Activated CD8-positive, alpha-beta T cell treated with anti-CD3 and anti-CD28 coated beads for 36 hours (primary cell): ENCODE results near the gene KDM8. TPM values are rescaled to one million over a fixed set of nuclear protein-coding genes. Genes with fewer than 3 reads are reported as not detected.
A peak's percentile ranks its signal among the peaks of the same experiment; 100 is the strongest.

Experiments used
- ATAC-seq: fragments of 200-7000 bp; cut with Tn5 transposase; one replicate; pipeline ENCODE4 v1.10.0; 2021; ENCODE audit warnings: mild to moderate bottlenecking, moderate library complexity
- CTCF ChIA-PET: fragments of 350-600 bp; sonication (Branson Sonifier 250); formaldehyde crosslinking; loops from one replicate; lab custom pipeline; 2021; ENCODE audit warnings: antibody characterized with exemption; lab: Charles Lee
- POLR2A ChIA-PET: fragments of 350-600 bp; sonication (Branson Sonifier 250); formaldehyde crosslinking; loops from one replicate; lab custom pipeline; 2021; ENCODE audit warnings: antibody characterized with exemption; lab: Charles Lee
- DNase-seq: peaks from one replicate; pipeline ENCODE4 v3.0.0-alpha.2; 2020
- H3K27ac Mint-ChIP-seq: one replicate; pipeline ENCODE4 v1.8.0; 2021; ENCODE audit warnings: mild to moderate bottlenecking, mixed read lengths
- H3K27me3 Mint-ChIP-seq: one replicate; pipeline ENCODE4 v1.8.0; 2021; ENCODE audit warnings: mixed read lengths
- H3K36me3 Mint-ChIP-seq: one replicate; pipeline ENCODE4 v1.8.0; 2021; ENCODE audit warnings: low read depth, mixed read lengths
- H3K4me1 Mint-ChIP-seq: one replicate; pipeline ENCODE4 v1.8.0; 2021; ENCODE audit warnings: low read depth, mixed read lengths
- H3K4me3 Mint-ChIP-seq: one replicate; pipeline ENCODE4 v1.8.0; 2021; ENCODE audit warnings: mild to moderate bottlenecking, moderate library complexity, mixed read lengths
- H3K9me3 Mint-ChIP-seq: one replicate; pipeline ENCODE4 v1.8.0; 2021; ENCODE audit warnings: mixed read lengths
- CTCF ChIP-seq: fragments of 200-600 bp; IDR thresholded peaks from one replicate; pipeline ENCODE4 v1.8.0; 2022; ENCODE audit warnings: antibody characterized with exemption, mild to moderate bottlenecking
- intact Hi-C: fragments of 100-400 bp; cut with micrococcal nuclease; formaldehyde crosslinking; loops from one replicate; pipeline ENCODE4 v1.10.0; 2022
- total RNA-seq, 2 experiments: library from RNA; stranded (reverse); gene quantifications; one replicate each; pipeline ENCODE4 v1.2.3, GENCODE V29; 2021

Gene KDM8
- total RNA-seq, 2 experiments from 2014 or later, result 10.9 to 12.7 TPM

GRCh38 chr16:27231692-27232060, 28.4 kb downstream of the KDM8 start:
- intact Hi-C loops, result loop anchor here (2.0 kb wide), 1 partner anchor 223 kb away; no protein-coding TSS in a partner anchor
- POLR2A ChIA-PET, result interaction anchor here (0.6 to 9.4 kb wide), 10 partner anchors 11 to 218 kb away, joined by 3 to 134 read pairs (median 4); partner anchors contain the start of genes KDM8 and NSMCE1
- peak overlapping the region; percentile 98 for H3K27ac Mint-ChIP-seq
- H3K36me3 Mint-ChIP-seq, result peaks cover 61% of the 10 kb centered on the region
- CTCF ChIA-PET, result interaction anchor here (0.8 to 13.1 kb wide), 11 partner anchors 19 to 228 kb away, joined by 3 to 203 read pairs (median 5); partner anchors contain the start of gene NSMCE1
- no peak for DNase-seq
- peak overlapping the region; percentile 72 for H3K4me3 Mint-ChIP-seq
- H3K9me3 Mint-ChIP-seq, result no peaks in the 10 kb centered on the region
- ATAC-seq, result no peak
- no peaks in the 10 kb centered on the region for H3K27me3 Mint-ChIP-seq
- H3K4me1 Mint-ChIP-seq, result peaks cover 78% of the 10 kb centered on the region
- no peak for TF ChIP-seq CTCF

GRCh38 chr16:27232061-27232900, 29.0 kb downstream of the KDM8 start:
- no peak for TF ChIP-seq CTCF
- ATAC-seq (peak; percentile 7), DNase-seq (peak; percentile 76)
- intact Hi-C loops, result no loop called here
- no peaks in the 10 kb centered on the region for H3K27me3 Mint-ChIP-seq
- POLR2A ChIA-PET, result interaction anchor here (0.6 to 9.4 kb wide), 11 partner anchors 10 to 218 kb away, joined by 3 to 134 read pairs (median 4); partner anchors contain the start of genes KDM8 and NSMCE1
- no peaks in the 10 kb centered on the region for H3K9me3 Mint-ChIP-seq
- H3K36me3 Mint-ChIP-seq, result peaks cover 56% of the 10 kb centered on the region
- peaks cover 78% of the 10 kb centered on the region for H3K4me1 Mint-ChIP-seq
- CTCF ChIA-PET, result interaction anchor here (0.8 to 13.1 kb wide), 9 partner anchors 21 to 228 kb away, joined by 3 to 203 read pairs (median 22); partner anchors contain the start of gene NSMCE1
- H3K27ac Mint-ChIP-seq, result peak overlapping the region; percentile 98
- peak overlapping the region; percentile 72 for H3K4me3 Mint-ChIP-seq

GRCh38 chr16:27232901-27233625, 29.7 kb downstream of the KDM8 start:
- ChIA-PET CTCF (interaction anchor here (0.7 to 13.1 kb wide), 13 partner anchors 17 to 171 kb away, joined by 3 to 203 read pairs (median 22); partner anchors contain the start of genes KDM8 and NSMCE1), POLR2A (interaction anchor here (0.6 to 10.0 kb wide), 10 partner anchors 11 to 217 kb away, joined by 3 to 257 read pairs (median 18); partner anchors contain the start of gene NSMCE1)
- ATAC-seq (no peak), DNase-seq (no peak)
- TF ChIP-seq CTCF, result peak; percentile 25
- Mint-ChIP-seq H3K27ac (peak overlapping the region; percentile 98), H3K4me3 (peak overlapping the region; percentile 72), H3K27me3 (no peaks in the 10 kb centered on the region), H3K36me3 (peaks cover 56% of the 10 kb centered on the region), H3K4me1 (peaks cover 82% of the 10 kb centered on the region), H3K9me3 (no peaks in the 10 kb centered on the region)
- intact Hi-C loops, result no loop called here

- peaks cover 61% of the 10 kb centered on the region for H3K36me3 Mint-ChIP-seq
Measured at GRCh38 chr16:27233731-27234130, 30.4 kb downstream of the KDM8 start.

More at GRCh38 chr16:27233731-27234130, 30.4 kb downstream of the KDM8 start:
- POLR2A ChIA-PET, result interaction anchor here (0.6 to 10.0 kb wide), 15 partner anchors 8 to 183 kb away, joined by 3 to 257 read pairs (median 11); partner anchors contain the start of gene NSMCE1
- no peaks in the 10 kb centered on the region for H3K9me3 Mint-ChIP-seq
- peak overlapping the region; percentile 98 for H3K27ac Mint-ChIP-seq
- DNase-seq, result no peak
- TF ChIP-seq CTCF, result no peak
- intact Hi-C loops, result loop anchor here (2.0 kb wide), 1 partner anchor 35 kb away; the partner anchor contains the start of gene NSMCE1
- H3K4me1 Mint-ChIP-seq, result peaks cover 89% of the 10 kb centered on the region
- no peaks in the 10 kb centered on the region for H3K27me3 Mint-ChIP-seq
- ATAC-seq, result no peak
- CTCF ChIA-PET, result interaction anchor here (0.7 to 13.1 kb wide), 27 partner anchors 8 to 223 kb away, joined by 3 to 203 read pairs (median 7); partner anchors contain the start of genes IL21R, KDM8 and NSMCE1
- peak overlapping the region; percentile 72 for H3K4me3 Mint-ChIP-seq
